Upper lobe of left lung (tissue), 4 donors: ENCODE measurements around the gene ALX4.

ENCODE experiments used
- CTCF ChIP-seq, 6 experiments: fragments of 450-650 bp in 4 of 6; fragments of 200-600 bp in 2 of 6; sonication (generic) in 2 of 6; IDR thresholded peaks; one replicate each; pipeline ENCODE4 v1.5.1; 2016 to 2019; ENCODE audit warnings: antibody characterized with exemption in 6 of 6
- POLR2A ChIP-seq, 4 donors: fragments of 450-650 bp; IDR thresholded peaks; one replicate each; pipeline ENCODE4 v1.5.1; 2016 to 2017; ENCODE audit warnings: antibody characterized with exemption in 4 of 4, mild to moderate bottlenecking in 2 of 4

GRCh38 chr11:44310206-44310462 is 195 bp upstream of the ALX4 start:
- no peak for TF ChIP-seq CTCF (IDR thresholded peaks at IDR 0.05)
- TF ChIP-seq POLR2A (IDR thresholded peaks at IDR 0.05): no peak
